Measurements from ENCODE around the gene BCL2L15.
A peak's percentile ranks its signal among the peaks of the same experiment; 100 is the strongest.

BCL2L15 gene

GRCh38 chr1:113904674-113905434 is 17.5 kb upstream of the BCL2L15 start, which contains the start of the genes AP4B1 and DCLRE1B:
Gene AP4B1, minus strand, starts transcription at chr1:113904799. Its CDS starts 82 bp downstream, at chr1:113904717.
Gene DCLRE1B, plus strand, starts transcription at chr1:113905326. Its CDS starts 261 bp downstream, at chr1:113905587.
- DNase-seq, result peak; percentile 90

- DNase-seq, result no peak
These were observed 16.9 kb upstream of the BCL2L15 start for GRCh38 chr1:113904293-113904673.

- no peak for DNase-seq
These were observed 16.3 kb upstream of the BCL2L15 start for GRCh38 chr1:113903501-113904292.

GRCh38 chr1:113901191-113901590 is 13.8 kb upstream of the BCL2L15 start:
- no peak for DNase-seq

GRCh38 chr1:113899111-113899510 is 11.7 kb upstream of the BCL2L15 start:
- DNase-seq, result no peak

- DNase-seq, result no peak
These were observed 10.9 kb upstream of the BCL2L15 start for GRCh38 chr1:113898241-113898814.

- no peak for DNase-seq
These were observed 8.6 kb upstream of the BCL2L15 start for GRCh38 chr1:113895961-113896360.

- DNase-seq, result no peak
These were observed 7.7 kb upstream of the BCL2L15 start for GRCh38 chr1:113895098-113895497.

GRCh38 chr1:113893267-113893666 is 5.9 kb upstream of the BCL2L15 start:
- DNase-seq, result no peak

GRCh38 chr1:113891631-113892220 is 4.3 kb upstream of the BCL2L15 start:
- DNase-seq, result no peak

- DNase-seq, result no peak
These were observed 3.4 kb upstream of the BCL2L15 start for GRCh38 chr1:113890816-113891215.

GRCh38 chr1:113886417-113887401 is 672 bp downstream of the BCL2L15 start:
- no peak for DNase-seq

GRCh38 chr1:113881661-113882060 is 5.7 kb downstream of the BCL2L15 start:
- DNase-seq, result no peak

- no peak for DNase-seq
These were observed 7.7 kb downstream of the BCL2L15 start for GRCh38 chr1:113879739-113880038.

- no peak for DNase-seq
These were observed 11.2 kb downstream of the BCL2L15 start for GRCh38 chr1:113876176-113876575.

- DNase-seq, result no peak
These were observed 11.7 kb downstream of the BCL2L15 start for GRCh38 chr1:113875714-113876113.

- no peak for DNase-seq
These were observed 13.1 kb downstream of the BCL2L15 start for GRCh38 chr1:113874012-113874879.

- no peak for DNase-seq
These were observed 15.0 kb downstream of the BCL2L15 start for GRCh38 chr1:113872219-113872935.

- peak; percentile 74 for DNase-seq
These were observed 15.7 kb downstream of the BCL2L15 start, which contains the start of gene PTPN22 for GRCh38 chr1:113871597-113872113. Gene PTPN22, minus strand, starts transcription at chr1:113871712.

- no peak for DNase-seq
These were observed 16.6 kb downstream of the BCL2L15 start for GRCh38 chr1:113870778-113871177.
